HepG2 (cell line): ENCODE measurements around the gene PSMB3. TPM values are rescaled to one million over a fixed set of nuclear protein-coding genes. Genes with fewer than 3 reads are reported as not detected.

Source experiments
- ATF1 ChIP-seq: IDR thresholded peaks from 2 replicates; pipeline ENCODE4 v1.6.1; 2016; ENCODE audit warnings: mild to moderate bottlenecking, control low read depth
- CREM ChIP-seq, 2 experiments: sonication (generic) in 1 of 2; formaldehyde crosslinking in 1 of 2; IDR thresholded peaks; 2 replicates each; pipeline versions ENCODE4 v1.4.0 to v1.6.1; 2016 to 2020; ENCODE audit warnings: antibody characterized with exemption in 1 of 2, mild to moderate bottlenecking in 1 of 2, missing genetic modification reagents in 1 of 2
- CSRNP1 ChIP-seq: sonication (generic); formaldehyde crosslinking; IDR thresholded peaks from 2 replicates; pipeline ENCODE4 v1.8.1; 2023; ENCODE audit warnings: mild to moderate bottlenecking, missing genetic modification reagents
- HNRNPK ChIP-seq: fragments of 200-400 bp; formaldehyde crosslinking; IDR thresholded peaks from 2 replicates; pipeline ENCODE4 v1.6.1; 2018; ENCODE audit warnings: low read length, low read depth, moderate library complexity, mild to moderate bottlenecking; ENCODE audit not compliant: poor library complexity, severe bottlenecking
- IKZF4 ChIP-seq: sonication (generic); formaldehyde crosslinking; IDR thresholded peaks from 2 replicates; pipeline ENCODE4 v1.5.1; 2020; ENCODE audit warnings: borderline replicate concordance, mild to moderate bottlenecking, low read depth, missing genetic modification reagents; ENCODE audit errors: not compliant biosample characterization
- MED1 ChIP-seq: sonication (generic); formaldehyde crosslinking; IDR thresholded peaks from 2 replicates; pipeline ENCODE4 v1.4.0; 2020; ENCODE audit warnings: missing genetic modification reagents
- RERE ChIP-seq: IDR thresholded peaks from 2 replicates; pipeline ENCODE4 v1.6.1; 2016; ENCODE audit warnings: low read depth, missing genetic modification reagents, missing compliant biosample characterization
- SNAPC4 ChIP-seq: sonication (generic); formaldehyde crosslinking; IDR thresholded peaks from 2 replicates; pipeline ENCODE4 v1.4.0; 2020; ENCODE audit warnings: mild to moderate bottlenecking, missing genetic modification reagents
- ZBTB39 ChIP-seq: sonication (generic); formaldehyde crosslinking; IDR thresholded peaks from 2 replicates; pipeline ENCODE4 v1.5.0; 2020; ENCODE audit warnings: missing genetic modification reagents
- ZNF205 ChIP-seq: IDR thresholded peaks from 2 replicates; pipeline ENCODE4 v1.6.1; 2018; ENCODE audit warnings: missing biosample characterization, missing genetic modification reagents
- ZNF329 ChIP-seq: sonication (generic); formaldehyde crosslinking; IDR thresholded peaks from 2 replicates; pipeline ENCODE4 v1.9.0; 2021; ENCODE audit warnings: low read depth, mild to moderate bottlenecking, missing genetic modification reagents
- ZSCAN21 ChIP-seq: sonication (generic); formaldehyde crosslinking; IDR thresholded peaks from 2 replicates; pipeline ENCODE4 v1.8.0; 2022; ENCODE audit warnings: mild to moderate bottlenecking, missing genetic modification reagents, moderate library complexity, borderline replicate concordance
- polyA plus RNA-seq, 8 experiments: library from polyadenylated mRNA; depleted of rRNA in 3 of 8; stranded (reverse) in 7 of 8; unstranded in 1 of 8; fragments of >200 nt; fragmentation: Illumina TruSeq in 4 of 8; extraction: Trizol in 4 of 8; gene quantifications; 2 replicates each; pipeline versions ENCODE4 v1.2.1 to v1.2.3, GENCODE V29; 2011 to 2016; ENCODE audit warnings: low read depth in 4 of 8, missing spikeins in 1 of 8, mixed read lengths in 1 of 8; ENCODE audit not compliant: insufficient read depth in 1 of 8
- total RNA-seq, 5 experiments: library from RNA; depleted of rRNA; stranded (reverse); fragments of >200 nt; fragmentation: Illumina TruSeq; extraction: Trizol; gene quantifications; 2 replicates each; pipeline ENCODE4 v1.2.3, GENCODE V29; 2016; ENCODE audit warnings: low read depth in 1 of 5

PSMB3 gene
- total and polyA plus RNA-seq, 2 of the 13 experiments (the other 11 are each of a cell fraction or from before 2014, with no cell fraction given) = 366 to 517 TPM

- TF ChIP-seq ZNF329 (no peak), CREM (IDR thresholded peaks at IDR 0.05) (no peak), CREM (CRISPR knock-in tag; IDR thresholded peaks at IDR 0.05) (no peak), ZBTB39 (CRISPR knock-in tag) (0 out of 2 replicates have a peak, but pooled peaks have one; percentile 34), IKZF4 (CRISPR knock-in tag) (no peak), SNAPC4 (CRISPR knock-in tag) (no peak), ZSCAN21 (CRISPR knock-in tag) (no peak; the same call in 1 of the 2 replicates), ZNF205 (CRISPR knock-in tag) (no peak; the same call in 1 of the 2 replicates), ATF1 (CRISPR knock-in tag) (no peak), RERE (CRISPR knock-in tag) (no peak), HNRNPK (peak; percentile 65), MED1 (CRISPR knock-in tag) (no peak), CSRNP1 (CRISPR knock-in tag) (no peak; the same call in 1 of the 2 replicates)
Measured at GRCh38 chr17:38798614-38799500, 46.3 kb downstream of the PSMB3 start (continued).
